ENCODE measurements around the gene SNX21. TPM values are rescaled to one million over a fixed set of nuclear protein-coding genes. Genes with fewer than 3 reads are reported as not detected.

Gene SNX21
- total and polyA plus RNA-seq, 4 donors: 15.9 to 34.4 (median 23.5) TPM

DNA sequence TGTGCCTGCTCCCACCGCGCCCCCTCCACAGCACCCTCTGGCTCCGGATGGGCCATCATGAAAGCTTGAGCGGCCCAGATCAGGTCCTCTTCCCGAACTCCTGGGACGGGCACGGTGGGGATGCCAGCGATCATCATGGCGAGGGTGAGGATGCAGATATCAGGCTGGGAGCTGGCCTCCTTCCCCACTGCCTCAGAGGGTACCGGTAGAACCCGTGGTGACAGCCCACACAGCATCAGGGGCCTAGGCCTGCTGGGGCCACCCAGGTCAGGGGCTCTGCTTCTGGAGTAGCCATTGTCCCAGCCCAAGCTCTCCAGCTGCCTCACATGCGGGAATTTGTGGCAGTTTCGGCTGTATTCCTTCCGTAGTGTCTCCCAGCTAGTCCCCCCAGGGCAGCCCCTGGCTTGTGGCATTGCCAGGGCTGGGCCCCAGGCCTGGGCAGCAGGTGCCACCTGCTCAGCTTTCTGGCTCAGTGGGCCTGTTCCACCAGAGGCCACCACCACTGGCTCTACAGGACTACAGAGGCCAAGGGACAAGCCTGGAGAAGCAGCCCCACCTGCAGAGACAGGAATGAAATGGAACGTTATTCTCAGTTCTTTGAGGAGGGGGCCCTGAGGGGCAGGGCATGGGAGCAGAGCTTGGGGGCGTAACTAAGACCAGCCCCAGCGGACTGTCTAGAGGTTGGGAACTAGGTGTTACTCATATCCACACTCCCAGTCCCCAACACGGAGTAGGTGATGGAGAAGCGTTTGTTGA is 53.2 kb downstream of the SNX21 start:
- no peak overlapping the region for H3K9ac ChIP-seq (ENCODE audit: insufficient read depth in 1 of 2, low read length in 2 of 2)
- no peaks in the 10 kb centered on the region for H3K9me3 ChIP-seq (ENCODE audit: control insufficient read depth in 4 of 4, insufficient read depth in 3 of 4, low read length in 3 of 4)
- no peak overlapping the region for H3K27ac ChIP-seq (ENCODE audit: low read depth in 1 of 2, low read length in 1 of 2)
- H3K27me3 ChIP-seq (ENCODE audit: control insufficient read depth in 3 of 3, insufficient read depth in 3 of 3, low read length in 2 of 3): no peaks in the 10 kb centered on the region
- TF ChIP-seq, protein P1, sequence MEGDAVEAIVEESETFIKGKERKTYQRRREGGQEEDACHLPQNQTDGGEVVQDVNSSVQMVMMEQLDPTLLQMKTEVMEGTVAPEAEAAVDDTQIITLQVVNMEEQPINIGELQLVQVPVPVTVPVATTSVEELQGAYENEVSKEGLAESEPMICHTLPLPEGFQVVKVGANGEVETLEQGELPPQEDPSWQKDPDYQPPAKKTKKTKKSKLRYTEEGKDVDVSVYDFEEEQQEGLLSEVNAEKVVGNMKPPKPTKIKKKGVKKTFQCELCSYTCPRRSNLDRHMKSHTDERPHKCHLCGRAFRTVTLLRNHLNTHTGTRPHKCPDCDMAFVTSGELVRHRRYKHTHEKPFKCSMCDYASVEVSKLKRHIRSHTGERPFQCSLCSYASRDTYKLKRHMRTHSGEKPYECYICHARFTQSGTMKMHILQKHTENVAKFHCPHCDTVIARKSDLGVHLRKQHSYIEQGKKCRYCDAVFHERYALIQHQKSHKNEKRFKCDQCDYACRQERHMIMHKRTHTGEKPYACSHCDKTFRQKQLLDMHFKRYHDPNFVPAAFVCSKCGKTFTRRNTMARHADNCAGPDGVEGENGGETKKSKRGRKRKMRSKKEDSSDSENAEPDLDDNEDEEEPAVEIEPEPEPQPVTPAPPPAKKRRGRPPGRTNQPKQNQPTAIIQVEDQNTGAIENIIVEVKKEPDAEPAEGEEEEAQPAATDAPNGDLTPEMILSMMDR (IDR thresholded peaks at IDR 0.05; ENCODE audit: control extremely low read depth, extremely low read depth): no peak
- peaks cover 10 to 26% (median 13%) of the 10 kb centered on the region in 4 donors for H3K36me3 ChIP-seq (ENCODE audit: control insufficient read depth in 4 of 4, insufficient read depth in 4 of 4, low read length in 4 of 4)
- no peak for ATAC-seq (ENCODE audit: insufficient read depth, low FRiP score)
- H3K4me3 ChIP-seq: no peak overlapping the region
- peaks cover 0 to 13% (median 4%) of the 10 kb centered on the region in 5 donors for H3K4me1 ChIP-seq (ENCODE audit: control insufficient read depth in 5 of 5, insufficient read depth in 5 of 5, low read length in 5 of 5)
- WGBS, 2 donors: 92 to 96% methylated on average over 18 to 19 of the region's 19 CpGs
- no peak for DNase-seq

DNA sequence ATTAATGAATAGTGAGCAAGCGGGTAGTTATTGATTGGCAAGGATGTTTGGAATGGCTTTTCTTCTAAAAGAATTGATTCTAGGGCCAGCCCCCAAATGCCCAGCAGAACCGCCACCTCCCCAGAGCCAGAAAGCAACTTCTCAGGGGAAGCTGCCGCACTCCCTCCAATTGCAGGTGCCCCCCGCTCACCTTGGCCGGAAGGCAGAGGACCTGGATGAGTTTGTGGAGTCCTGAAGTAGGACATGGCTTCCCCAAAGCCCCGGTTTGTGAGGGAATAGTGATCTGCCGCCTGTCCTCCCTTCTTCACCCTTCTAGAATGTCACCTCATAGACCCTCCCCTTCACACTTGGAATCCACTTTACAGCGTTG is 53.7 kb downstream of the SNX21 start, which contains the start of gene SPATA25:
Gene SPATA25, minus strand, starts transcription at position 277 of the 370 bp plus-strand sequence. Its CDS starts 32 bp downstream, at position 245.
- H3K36me3 ChIP-seq (ENCODE audit: control insufficient read depth in 4 of 4, insufficient read depth in 4 of 4, low read length in 4 of 4): peaks cover 10 to 26% (median 13%) of the 10 kb centered on the region in 4 donors
- no peaks in the 10 kb centered on the region for H3K27me3 ChIP-seq (ENCODE audit: control insufficient read depth in 3 of 3, insufficient read depth in 3 of 3, low read length in 2 of 3)
- H3K27ac ChIP-seq (ENCODE audit: low read depth in 1 of 2, low read length in 1 of 2): no peak within 1 kb of the TSS
- DNase-seq: no peak
- no peaks in the 10 kb centered on the region for H3K9me3 ChIP-seq (ENCODE audit: control insufficient read depth in 4 of 4, insufficient read depth in 3 of 4, low read length in 3 of 4)
- no peak for ATAC-seq (ENCODE audit: insufficient read depth, low FRiP score)
- no peak within 1 kb of the TSS for H3K4me3 ChIP-seq
- TF ChIP-seq, protein P1 (IDR thresholded peaks at IDR 0.05; ENCODE audit: control extremely low read depth, extremely low read depth): no peak
- 92 to 96% methylated on average over 8 of the region's 8 CpGs for WGBS, 2 donors
- H3K4me1 ChIP-seq (ENCODE audit: control insufficient read depth in 5 of 5, insufficient read depth in 5 of 5, low read length in 5 of 5): peaks cover 0 to 14% (median 8%) of the 10 kb centered on the region in 5 donors
- H3K9ac ChIP-seq (ENCODE audit: insufficient read depth in 1 of 2, low read length in 2 of 2): no peak within 1 kb of the TSS

DNA sequence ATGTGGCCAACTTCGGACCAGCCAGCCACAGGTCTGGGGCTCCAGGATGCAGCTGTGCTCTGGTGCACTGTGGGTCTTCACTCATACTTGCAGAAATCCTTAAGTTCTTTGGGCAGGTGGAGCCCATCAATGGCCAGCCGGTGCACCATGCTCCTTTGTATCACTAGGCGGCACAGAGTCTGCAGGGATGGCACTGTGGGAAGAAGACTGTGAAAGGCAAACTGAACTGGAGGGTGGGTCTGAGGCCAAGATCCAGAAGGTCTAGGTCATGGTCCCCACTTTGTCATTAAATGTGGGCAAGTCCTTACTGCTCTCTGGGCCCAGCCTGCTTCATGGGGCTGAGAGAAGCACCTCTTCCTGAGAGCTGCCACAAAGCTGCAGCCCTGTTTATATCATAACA is 55.1 kb downstream of the SNX21 start:
- DNase-seq (no peak), ATAC-seq (ENCODE audit: insufficient read depth, low FRiP score) (no peak)
- Histone ChIP-seq H3K27ac (ENCODE audit: low read depth in 1 of 2, low read length in 1 of 2) (no peak overlapping the region), H3K4me3 (no peak overlapping the region), H3K4me1 (ENCODE audit: control insufficient read depth in 5 of 5, insufficient read depth in 5 of 5, low read length in 5 of 5) (peaks cover 0 to 14% (median 10%) of the 10 kb centered on the region in 5 donors), H3K9me3 (ENCODE audit: control insufficient read depth in 4 of 4, insufficient read depth in 3 of 4, low read length in 3 of 4) (no peaks in the 10 kb centered on the region), H3K36me3 (ENCODE audit: control insufficient read depth in 4 of 4, insufficient read depth in 4 of 4, low read length in 4 of 4) (peaks cover 5 to 28% (median 14%) of the 10 kb centered on the region in 4 donors), H3K9ac (ENCODE audit: insufficient read depth in 1 of 2, low read length in 2 of 2) (no peak overlapping the region), H3K27me3 (ENCODE audit: control insufficient read depth in 3 of 3, insufficient read depth in 3 of 3, low read length in 2 of 3) (no peaks in the 10 kb centered on the region)
- TF ChIP-seq, protein P1 (IDR thresholded peaks at IDR 0.05; ENCODE audit: control extremely low read depth, extremely low read depth): no peak
- 84 to 91% methylated on average over 3 of the region's 3 CpGs for WGBS, 2 donors
